ENCODE results near the gene ZMYND8.

ZMYND8 gene

GRCh38 chr20:47334022-47334551 is 22.4 kb downstream of the ZMYND8 start:
- no peak for TF ChIP-seq CTCF (IDR thresholded peaks at IDR 0.05)
- H3K27ac ChIP-seq: peak overlapping the region; percentile 80 to 82
- DNase-seq: no peak
- H3K27me3 ChIP-seq: no peaks in the 10 kb centered on the region
- H3K4me3 ChIP-seq: peak overlapping the region in 1 of 2 donors; percentile 9
- peaks cover 8 to 77% (median 41%) of the 10 kb centered on the region in 4 donors for H3K4me1 ChIP-seq
- no peaks in the 10 kb centered on the region for H3K36me3 ChIP-seq
- H3K9me3 ChIP-seq: no peaks in the 10 kb centered on the region
- intact Hi-C loops (cut with DNase I; ENCODE audit: low total_unique reads): no loop called here

GRCh38 chr20:47332381-47333206 is 23.9 kb downstream of the ZMYND8 start:
- intact Hi-C loops (cut with DNase I; ENCODE audit: low total_unique reads): no loop called here
- no peaks in the 10 kb centered on the region for H3K36me3 ChIP-seq
- no peak for TF ChIP-seq CTCF (IDR thresholded peaks at IDR 0.05)
- peaks cover 8 to 84% (median 48%) of the 10 kb centered on the region in 4 donors for H3K4me1 ChIP-seq
- no peak for DNase-seq
- no peak overlapping the region for H3K4me3 ChIP-seq
- H3K27ac ChIP-seq: peak overlapping the region; percentile 80 to 82
- H3K27me3 ChIP-seq: no peaks in the 10 kb centered on the region
- no peaks in the 10 kb centered on the region for H3K9me3 ChIP-seq

- Histone ChIP-seq H3K36me3 (no peaks in the 10 kb centered on the region), H3K9me3 (no peaks in the 10 kb centered on the region), H3K27me3 (no peaks in the 10 kb centered on the region), H3K4me3 (no peak overlapping the region), H3K4me1 (peaks cover 8 to 87% (median 49%) of the 10 kb centered on the region in 4 donors), H3K27ac (peak overlapping the region; percentile 80 to 82)
- intact Hi-C loops (cut with DNase I; ENCODE audit: low total_unique reads): no loop called here
- no peak for DNase-seq
- no peak for TF ChIP-seq CTCF (IDR thresholded peaks at IDR 0.05)
Measured at GRCh38 chr20:47330933-47331708, 25.4 kb downstream of the ZMYND8 start.

DNA sequence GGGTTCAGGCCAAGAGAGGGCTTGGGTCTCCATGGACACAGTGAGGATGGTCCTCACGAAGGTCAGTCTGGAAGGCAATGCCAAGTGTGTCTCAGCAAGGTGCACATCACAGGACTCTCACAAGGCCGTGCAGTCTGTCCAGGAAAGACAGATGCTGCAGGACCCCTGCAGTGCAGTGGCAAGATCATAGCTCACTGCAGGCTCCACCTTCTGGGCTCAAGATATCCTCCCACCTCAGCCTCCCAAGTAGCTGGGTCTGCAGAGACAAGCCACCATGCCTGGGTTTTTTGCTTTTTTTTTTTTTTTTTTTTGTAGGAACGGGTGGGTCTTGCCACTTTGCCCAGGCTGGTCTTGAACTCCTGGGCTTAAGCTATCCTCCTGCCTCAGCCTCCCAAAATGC is 26.4 kb downstream of the ZMYND8 start:
- H3K9me3 ChIP-seq: no peaks in the 10 kb centered on the region
- no peaks in the 10 kb centered on the region for H3K27me3 ChIP-seq
- TF ChIP-seq CTCF (IDR thresholded peaks at IDR 0.05): no peak
- H3K4me1 ChIP-seq: peaks cover 3 to 78% (median 43%) of the 10 kb centered on the region in 4 donors
- H3K4me3 ChIP-seq: no peak overlapping the region
- no peak for DNase-seq
- intact Hi-C loops (cut with DNase I; ENCODE audit: low total_unique reads): no loop called here
- H3K27ac ChIP-seq: peak overlapping the region; percentile 80 to 82
- no peaks in the 10 kb centered on the region for H3K36me3 ChIP-seq

DNA sequence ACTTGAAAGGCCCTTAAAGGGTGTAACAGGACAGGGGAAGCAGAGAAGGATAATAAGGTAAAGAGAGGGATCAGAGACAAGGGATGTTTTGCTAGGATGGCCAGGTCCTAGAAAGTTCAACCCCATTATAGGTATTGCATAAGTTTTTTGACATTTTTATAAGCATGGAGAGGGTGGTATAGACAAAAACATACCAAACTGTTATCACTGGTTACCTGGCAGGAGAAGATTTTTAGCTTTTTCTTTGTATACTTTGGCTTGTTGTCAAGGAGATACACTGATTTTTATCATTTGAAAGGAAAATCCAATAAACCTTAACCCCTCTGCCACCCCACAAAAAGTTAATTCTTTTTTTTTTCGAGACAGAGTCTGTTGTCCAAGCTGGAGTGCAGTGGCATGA is 28.4 kb downstream of the ZMYND8 start:
- Histone ChIP-seq H3K27me3 (no peaks in the 10 kb centered on the region), H3K4me3 (no peak overlapping the region), H3K27ac (peak overlapping the region; percentile 55 to 80), H3K4me1 (peaks cover 0 to 58% (median 30%) of the 10 kb centered on the region in 4 donors), H3K36me3 (no peaks in the 10 kb centered on the region), H3K9me3 (no peaks in the 10 kb centered on the region)
- no peak for DNase-seq
- no peak for TF ChIP-seq CTCF (IDR thresholded peaks at IDR 0.05)
- intact Hi-C loops (cut with DNase I; ENCODE audit: low total_unique reads): no loop called here
